Stimulated activated CD8-positive, alpha-beta memory T cell treated with anti-CD3 and anti-CD28 coated beads, Interleukin-15, amount 100 ng/mL, for 48 hours (primary cell): ENCODE data around the gene WLS.
"Not testable (repeated sequence)": the region's sequence is repeated elsewhere in the genome, so short reads cannot be mapped to it uniquely, and the experiment has no call there.

Source experiments
- DNase-seq, 2 donors: peaks; one replicate each; pipeline ENCODE4 v3.0.0-alpha.2; 2020; ENCODE audit warnings: low read depth in 2 of 2

Gene WLS

GRCh38 chr1:68232289-68233148 lies at the start of gene WLS:
TSS of gene WLS (minus strand) at chr1:68232523. CDS start at chr1:68232299, 224 bp downstream.
- no peak for DNase-seq

- no peak for DNase-seq
Observed at GRCh38 chr1:68280286-68280685, 48.0 kb upstream of the WLS start.

- no peak for DNase-seq
Observed at GRCh38 chr1:68279846-68280245, 47.5 kb upstream of the WLS start.

GRCh38 chr1:68278221-68278620 lies 45.9 kb upstream of the WLS start:
- DNase-seq: no peak

- DNase-seq: no peak
Observed at GRCh38 chr1:68276448-68276847, 44.1 kb upstream of the WLS start.

- no peak for DNase-seq
Observed at GRCh38 chr1:68273530-68273929, 41.2 kb upstream of the WLS start.

GRCh38 chr1:68271596-68271995 lies 39.3 kb upstream of the WLS start:
- no peak for DNase-seq

GRCh38 chr1:68270951-68271350 lies 38.6 kb upstream of the WLS start:
- no peak for DNase-seq

- no peak for DNase-seq
Observed at GRCh38 chr1:68269637-68270430, 37.5 kb upstream of the WLS start.

- no peak for DNase-seq
Observed at GRCh38 chr1:68268896-68269483, 36.7 kb upstream of the WLS start.

GRCh38 chr1:68256824-68257223 lies 24.5 kb upstream of the WLS start:
- not testable (repeated sequence) for DNase-seq

GRCh38 chr1:68255301-68255700 lies 23.0 kb upstream of the WLS start:
- no peak for DNase-seq

- DNase-seq: no peak
Observed at GRCh38 chr1:68254667-68255226, 22.4 kb upstream of the WLS start.

- DNase-seq: no peak
Observed at GRCh38 chr1:68237040-68237439, 4.7 kb upstream of the WLS start.

- no peak for DNase-seq
Observed at GRCh38 chr1:68234094-68234493, 1.8 kb upstream of the WLS start.

- DNase-seq: no peak
Observed at GRCh38 chr1:68233202-68233601, 879 bp upstream of the WLS start.

- DNase-seq: no peak
Observed at GRCh38 chr1:68231627-68232288, 565 bp downstream of the WLS start.

GRCh38 chr1:68230901-68231626 lies 1.3 kb downstream of the WLS start:
- no peak for DNase-seq

GRCh38 chr1:68230484-68230802 lies 1.9 kb downstream of the WLS start:
- DNase-seq: no peak

- DNase-seq: no peak
Observed at GRCh38 chr1:68229650-68230483, 2.5 kb downstream of the WLS start.
